Measurements from ENCODE around the gene OR6C76.
"Not testable (repeated sequence)": the region's sequence is repeated elsewhere in the genome, so short reads cannot be mapped to it uniquely, and the experiment has no call there.

The OR6C76 gene

GRCh38 chr12:55409133-55409532, 16.9 kb upstream of the OR6C76 start:
- not testable (repeated sequence) for H3K18ac ChIP-seq (ENCODE audit: low read length); H3K4me3 ChIP-seq (ENCODE audit: low read length); H3K56ac ChIP-seq (ENCODE audit: low read length); DNase-seq; H3K27me3 ChIP-seq (ENCODE audit: insufficient read depth, low read length, poor library complexity); H4K8ac ChIP-seq (ENCODE audit: low read depth, low read length); H3K36me3 ChIP-seq (ENCODE audit: control insufficient read depth, insufficient read depth, low read length); H3K4me2 ChIP-seq (ENCODE audit: low read length); H2BK120ac ChIP-seq (ENCODE audit: low read depth, low read length); H3K23ac ChIP-seq (ENCODE audit: low read length); H2AK5ac ChIP-seq (ENCODE audit: low read length); H3K4ac ChIP-seq (ENCODE audit: low read depth, low read length); H3K79me1 ChIP-seq (ENCODE audit: low read length); H2BK5ac ChIP-seq (ENCODE audit: low read length); H2BK15ac ChIP-seq (replicated peaks; ENCODE audit: low read depth); H3K79me2 ChIP-seq (ENCODE audit: control insufficient read depth, insufficient read depth, low read length); H3K9ac ChIP-seq (ENCODE audit: low read length); H4K5ac ChIP-seq (ENCODE audit: low read length); H3K4me1 ChIP-seq (ENCODE audit: control insufficient read depth, low read depth, low read length); H3K27ac ChIP-seq (ENCODE audit: low read depth, low read length)
- WGBS (ENCODE audit: extremely low coverage, insufficient coverage, low lambda C conversion rate) = no CpG with 5 or more reads among the region's 1 CpG

GRCh38 chr12:55412138-55412537, 13.9 kb upstream of the OR6C76 start:
- not testable (repeated sequence) for H3K27ac ChIP-seq (ENCODE audit: low read depth, low read length); H3K4me2 ChIP-seq (ENCODE audit: low read length); H4K8ac ChIP-seq (ENCODE audit: low read depth, low read length); H3K79me1 ChIP-seq (ENCODE audit: low read length); H3K9ac ChIP-seq (ENCODE audit: low read length); H3K79me2 ChIP-seq (ENCODE audit: control insufficient read depth, insufficient read depth, low read length); H3K4me3 ChIP-seq (ENCODE audit: low read length); H2BK15ac ChIP-seq (replicated peaks; ENCODE audit: low read depth); H3K23ac ChIP-seq (ENCODE audit: low read length); H2BK5ac ChIP-seq (ENCODE audit: low read length); H2AK5ac ChIP-seq (ENCODE audit: low read length); H4K5ac ChIP-seq (ENCODE audit: low read length); H3K4me1 ChIP-seq (ENCODE audit: control insufficient read depth, low read depth, low read length); H3K18ac ChIP-seq (ENCODE audit: low read length); H3K56ac ChIP-seq (ENCODE audit: low read length); H3K27me3 ChIP-seq (ENCODE audit: insufficient read depth, low read length, poor library complexity); H2BK120ac ChIP-seq (ENCODE audit: low read depth, low read length); DNase-seq; H3K4ac ChIP-seq (ENCODE audit: low read depth, low read length); H3K36me3 ChIP-seq (ENCODE audit: control insufficient read depth, insufficient read depth, low read length)
- WGBS (ENCODE audit: extremely low coverage, insufficient coverage, low lambda C conversion rate) = no CpG with 5 or more reads among the region's 15 CpGs

- not testable (repeated sequence) for H3K4ac ChIP-seq (ENCODE audit: low read depth, low read length); H3K79me1 ChIP-seq (ENCODE audit: low read length); DNase-seq; H3K18ac ChIP-seq (ENCODE audit: low read length); H2BK15ac ChIP-seq (replicated peaks; ENCODE audit: low read depth); H3K36me3 ChIP-seq (ENCODE audit: control insufficient read depth, insufficient read depth, low read length); H3K23ac ChIP-seq (ENCODE audit: low read length); H2AK5ac ChIP-seq (ENCODE audit: low read length); H3K4me3 ChIP-seq (ENCODE audit: low read length); H4K5ac ChIP-seq (ENCODE audit: low read length); H4K8ac ChIP-seq (ENCODE audit: low read depth, low read length); H2BK120ac ChIP-seq (ENCODE audit: low read depth, low read length); H2BK5ac ChIP-seq (ENCODE audit: low read length); H3K9ac ChIP-seq (ENCODE audit: low read length); H3K79me2 ChIP-seq (ENCODE audit: control insufficient read depth, insufficient read depth, low read length); H3K27ac ChIP-seq (ENCODE audit: low read depth, low read length); H3K4me1 ChIP-seq (ENCODE audit: control insufficient read depth, low read depth, low read length); H3K56ac ChIP-seq (ENCODE audit: low read length); H3K4me2 ChIP-seq (ENCODE audit: low read length); H3K27me3 ChIP-seq (ENCODE audit: insufficient read depth, low read length, poor library complexity)
- no CpG with 5 or more reads among the region's 6 CpGs for WGBS (ENCODE audit: extremely low coverage, insufficient coverage, low lambda C conversion rate)
Observed at GRCh38 chr12:55413498-55414388, 12.3 kb upstream of the OR6C76 start.

GRCh38 chr12:55414396-55414823, 11.6 kb upstream of the OR6C76 start:
- not testable (repeated sequence) for H3K79me1 ChIP-seq (ENCODE audit: low read length)

GRCh38 chr12:55414889-55415288, 11.2 kb upstream of the OR6C76 start:
- not testable (repeated sequence) for H3K79me1 ChIP-seq (ENCODE audit: low read length); H3K18ac ChIP-seq (ENCODE audit: low read length); H3K27me3 ChIP-seq (ENCODE audit: insufficient read depth, low read length, poor library complexity); H3K4me2 ChIP-seq (ENCODE audit: low read length); H3K79me2 ChIP-seq (ENCODE audit: control insufficient read depth, insufficient read depth, low read length); H3K56ac ChIP-seq (ENCODE audit: low read length); H3K23ac ChIP-seq (ENCODE audit: low read length); H3K27ac ChIP-seq (ENCODE audit: low read depth, low read length); H2BK120ac ChIP-seq (ENCODE audit: low read depth, low read length); DNase-seq; H2AK5ac ChIP-seq (ENCODE audit: low read length); H3K4ac ChIP-seq (ENCODE audit: low read depth, low read length); H4K5ac ChIP-seq (ENCODE audit: low read length); H3K4me1 ChIP-seq (ENCODE audit: control insufficient read depth, low read depth, low read length); H2BK15ac ChIP-seq (replicated peaks; ENCODE audit: low read depth); H4K8ac ChIP-seq (ENCODE audit: low read depth, low read length); H3K9ac ChIP-seq (ENCODE audit: low read length); H3K36me3 ChIP-seq (ENCODE audit: control insufficient read depth, insufficient read depth, low read length); H3K4me3 ChIP-seq (ENCODE audit: low read length); H2BK5ac ChIP-seq (ENCODE audit: low read length)
- no CpG with 5 or more reads among the region's 34 CpGs for WGBS (ENCODE audit: extremely low coverage, insufficient coverage, low lambda C conversion rate)

More at GRCh38 chr12:55414396-55414823, 11.6 kb upstream of the OR6C76 start:
- not testable (repeated sequence) for H3K9ac ChIP-seq (ENCODE audit: low read length); H2AK5ac ChIP-seq (ENCODE audit: low read length); H3K36me3 ChIP-seq (ENCODE audit: control insufficient read depth, insufficient read depth, low read length); H4K5ac ChIP-seq (ENCODE audit: low read length); H3K56ac ChIP-seq (ENCODE audit: low read length); H4K8ac ChIP-seq (ENCODE audit: low read depth, low read length); H2BK15ac ChIP-seq (replicated peaks; ENCODE audit: low read depth); H3K4ac ChIP-seq (ENCODE audit: low read depth, low read length); H3K4me2 ChIP-seq (ENCODE audit: low read length); H2BK120ac ChIP-seq (ENCODE audit: low read depth, low read length); H3K4me3 ChIP-seq (ENCODE audit: low read length); H3K23ac ChIP-seq (ENCODE audit: low read length); H3K79me2 ChIP-seq (ENCODE audit: control insufficient read depth, insufficient read depth, low read length); H3K18ac ChIP-seq (ENCODE audit: low read length); H3K4me1 ChIP-seq (ENCODE audit: control insufficient read depth, low read depth, low read length); H3K27me3 ChIP-seq (ENCODE audit: insufficient read depth, low read length, poor library complexity); H3K27ac ChIP-seq (ENCODE audit: low read depth, low read length); H2BK5ac ChIP-seq (ENCODE audit: low read length)
- DNase-seq = peak; percentile 13
- WGBS (ENCODE audit: extremely low coverage, insufficient coverage, low lambda C conversion rate) = no CpG with 5 or more reads among the region's 11 CpGs

- H3K4ac ChIP-seq (ENCODE audit: low read depth, low read length) = no peak overlapping the region
- DNase-seq = no peak
- no peak overlapping the region for H3K4me3 ChIP-seq (ENCODE audit: low read length)
- H3K9ac ChIP-seq (ENCODE audit: low read length) = no peak overlapping the region
- no peaks in the 10 kb centered on the region for H3K27me3 ChIP-seq (ENCODE audit: insufficient read depth, low read length, poor library complexity)
- no peaks in the 10 kb centered on the region for H3K79me2 ChIP-seq (ENCODE audit: control insufficient read depth, insufficient read depth, low read length)
- no peak overlapping the region for H3K18ac ChIP-seq (ENCODE audit: low read length)
- no peak overlapping the region for H4K8ac ChIP-seq (ENCODE audit: low read depth, low read length)
- H3K27ac ChIP-seq (ENCODE audit: low read depth, low read length) = no peak overlapping the region
- no peak overlapping the region for H2BK5ac ChIP-seq (ENCODE audit: low read length)
- H2BK120ac ChIP-seq (ENCODE audit: low read depth, low read length) = no peak overlapping the region
- WGBS (ENCODE audit: extremely low coverage, insufficient coverage, low lambda C conversion rate) = no CpG with 5 or more reads among the region's 1 CpG
- no peak overlapping the region for H3K23ac ChIP-seq (ENCODE audit: low read length)
- no peaks in the 10 kb centered on the region for H3K4me1 ChIP-seq (ENCODE audit: control insufficient read depth, low read depth, low read length)
- H3K79me1 ChIP-seq (ENCODE audit: low read length) = no peaks in the 10 kb centered on the region
- H2AK5ac ChIP-seq (ENCODE audit: low read length) = no peak overlapping the region
- no peaks in the 10 kb centered on the region for H3K36me3 ChIP-seq (ENCODE audit: control insufficient read depth, insufficient read depth, low read length)
- H3K56ac ChIP-seq (ENCODE audit: low read length) = no peak overlapping the region
- no peak overlapping the region for H4K5ac ChIP-seq (ENCODE audit: low read length)
- H2BK15ac ChIP-seq (replicated peaks; ENCODE audit: low read depth) = no peak overlapping the region
- H3K4me2 ChIP-seq (ENCODE audit: low read length) = no peak overlapping the region
Observed at GRCh38 chr12:55416961-55417360, 9.1 kb upstream of the OR6C76 start.
